NCI-H1048 (cell line): ENCODE results near the gene ANKRD55.
"Not testable (repeated sequence)": the region's sequence is repeated elsewhere in the genome, so short reads cannot be mapped to it uniquely, and the experiment has no call there.

ENCODE experiments used
- DNase-seq: peaks from one replicate; lab custom pipeline; 2025; lab: John Stamatoyannopoulos, UW

ANKRD55 gene

GRCh38 chr5:56207537-56207936, 25.6 kb downstream of the ANKRD55 start:
- DNase-seq: no peak

GRCh38 chr5:56206126-56206910, 26.8 kb downstream of the ANKRD55 start:
- no peak for DNase-seq

GRCh38 chr5:56203936-56204335, 29.2 kb downstream of the ANKRD55 start:
- DNase-seq: not testable (repeated sequence)

- no peak for DNase-seq
These were observed 30.6 kb downstream of the ANKRD55 start for GRCh38 chr5:56202483-56202882.

GRCh38 chr5:56201762-56202261, 31.3 kb downstream of the ANKRD55 start:
- not testable (repeated sequence) for DNase-seq

- DNase-seq: peak; percentile 8
These were observed 32.0 kb downstream of the ANKRD55 start for GRCh38 chr5:56200971-56201666.

- DNase-seq: no peak
These were observed 38.1 kb downstream of the ANKRD55 start for GRCh38 chr5:56195016-56195415.

- DNase-seq: no peak
These were observed 40.9 kb downstream of the ANKRD55 start for GRCh38 chr5:56192246-56192645.

- DNase-seq: no peak
These were observed 41.5 kb downstream of the ANKRD55 start for GRCh38 chr5:56191656-56192055.

GRCh38 chr5:56190497-56190896, 42.6 kb downstream of the ANKRD55 start:
- no peak for DNase-seq

- no peak for DNase-seq
These were observed 47.3 kb downstream of the ANKRD55 start for GRCh38 chr5:56185768-56186311.

GRCh38 chr5:56183506-56183905, 49.6 kb downstream of the ANKRD55 start:
- DNase-seq: no peak

- DNase-seq: no peak
These were observed 53.7 kb downstream of the ANKRD55 start for GRCh38 chr5:56179442-56179841.

- no peak for DNase-seq
These were observed 54.3 kb downstream of the ANKRD55 start for GRCh38 chr5:56178823-56179222.

- DNase-seq: no peak
These were observed 56.1 kb downstream of the ANKRD55 start for GRCh38 chr5:56176871-56177533.

GRCh38 chr5:56176155-56176798, 56.9 kb downstream of the ANKRD55 start:
- DNase-seq: no peak

- DNase-seq: no peak
These were observed 57.6 kb downstream of the ANKRD55 start for GRCh38 chr5:56175488-56175887.

GRCh38 chr5:56175021-56175420, 58.1 kb downstream of the ANKRD55 start:
- DNase-seq: no peak

- DNase-seq: no peak
These were observed 60.9 kb downstream of the ANKRD55 start for GRCh38 chr5:56172241-56172640.

- DNase-seq: no peak
These were observed 62.6 kb downstream of the ANKRD55 start for GRCh38 chr5:56170557-56170956.

- DNase-seq: no peak
These were observed 63.2 kb downstream of the ANKRD55 start for GRCh38 chr5:56169949-56170348.

GRCh38 chr5:56169281-56169680, 63.8 kb downstream of the ANKRD55 start:
- no peak for DNase-seq
